Upper lobe of right lung (tissue), 1 donor: ENCODE measurements around the gene NDUFA11. TPM values are rescaled to one million over a fixed set of nuclear protein-coding genes. Genes with fewer than 3 reads are reported as not detected.

Source experiments
- ATAC-seq: fragments of 200-7000 bp; cut with Tn5 transposase; one replicate; pipeline ENCODE4 v1.9.1; 2020; ENCODE audit warnings: mild to moderate bottlenecking, moderate library complexity
- DNase-seq: peaks from one replicate; pipeline ENCODE4 v3.0.0-alpha.2; 2020
- H3K27ac ChIP-seq: fragments of 200-600 bp; one replicate; pipeline ENCODE4 v1.8.0; 2022
- H3K27me3 ChIP-seq: fragments of 200-600 bp; one replicate; pipeline ENCODE4 v1.8.0; 2022; ENCODE audit warnings: mild to moderate bottlenecking
- H3K36me3 ChIP-seq: fragments of 200-600 bp; one replicate; pipeline ENCODE4 v1.8.0; 2022
- H3K4me1 ChIP-seq: fragments of 200-600 bp; one replicate; pipeline ENCODE4 v1.8.0; 2022
- H3K4me3 ChIP-seq: fragments of 200-600 bp; one replicate; pipeline ENCODE4 v1.8.0; 2022; ENCODE audit warnings: mild to moderate bottlenecking
- H3K9me3 ChIP-seq: fragments of 200-600 bp; one replicate; pipeline ENCODE4 v1.8.0; 2022
- intact Hi-C: fragments of 100-400 bp; cut with DNase I; formaldehyde crosslinking; loops from one replicate; pipeline ENCODE4 v1.11.0; 2022
- total RNA-seq: library from RNA; stranded (reverse); fragmentation: NEBNext Ultra II Directional; extraction: Animal tissue kit (Norgen Biotek cat#: 25700); gene quantifications from one replicate; pipeline ENCODE4 v1.2.1, GENCODE V29; 2021
- TF ChIP-seq, protein P1 (sequence below): fragments of 200-600 bp; IDR thresholded peaks from one replicate; pipeline ENCODE4 v1.8.0; 2022; ENCODE audit warnings: antibody characterized with exemption
- donor health status: DM: no; HTN: yes; CAD: no; lungs with severe emphysema.

Gene NDUFA11
- total RNA-seq, 1 donor from 2014 or later = 134 TPM

DNA sequence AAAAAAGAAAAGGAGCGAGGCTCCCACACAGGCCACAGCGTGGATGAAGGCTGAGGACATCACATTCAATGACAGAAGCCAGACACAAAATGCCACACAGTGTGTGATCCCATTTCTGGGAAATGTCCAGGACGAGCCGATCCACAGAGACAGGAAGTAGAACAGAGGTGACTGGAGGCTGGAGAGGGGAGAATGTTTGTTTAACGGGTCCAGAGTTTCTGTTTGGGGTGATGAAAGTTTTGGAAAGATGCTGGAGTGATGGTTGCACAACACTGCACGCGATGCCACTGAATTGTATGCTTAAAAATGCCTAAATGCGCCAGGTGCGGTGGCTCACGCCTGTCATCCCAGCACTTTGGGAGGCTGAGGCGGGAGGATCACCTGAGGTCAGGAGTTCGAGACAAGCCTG lies 32.6 kb downstream of the NDUFA11 start:
- Histone ChIP-seq H3K36me3 (no peaks in the 10 kb centered on the region), H3K4me3 (no peak overlapping the region), H3K4me1 (no peaks in the 10 kb centered on the region), H3K9me3 (no peaks in the 10 kb centered on the region), H3K27ac (no peak overlapping the region), H3K27me3 (no peaks in the 10 kb centered on the region)
- intact Hi-C loops = no loop called here
- TF ChIP-seq, protein P1, sequence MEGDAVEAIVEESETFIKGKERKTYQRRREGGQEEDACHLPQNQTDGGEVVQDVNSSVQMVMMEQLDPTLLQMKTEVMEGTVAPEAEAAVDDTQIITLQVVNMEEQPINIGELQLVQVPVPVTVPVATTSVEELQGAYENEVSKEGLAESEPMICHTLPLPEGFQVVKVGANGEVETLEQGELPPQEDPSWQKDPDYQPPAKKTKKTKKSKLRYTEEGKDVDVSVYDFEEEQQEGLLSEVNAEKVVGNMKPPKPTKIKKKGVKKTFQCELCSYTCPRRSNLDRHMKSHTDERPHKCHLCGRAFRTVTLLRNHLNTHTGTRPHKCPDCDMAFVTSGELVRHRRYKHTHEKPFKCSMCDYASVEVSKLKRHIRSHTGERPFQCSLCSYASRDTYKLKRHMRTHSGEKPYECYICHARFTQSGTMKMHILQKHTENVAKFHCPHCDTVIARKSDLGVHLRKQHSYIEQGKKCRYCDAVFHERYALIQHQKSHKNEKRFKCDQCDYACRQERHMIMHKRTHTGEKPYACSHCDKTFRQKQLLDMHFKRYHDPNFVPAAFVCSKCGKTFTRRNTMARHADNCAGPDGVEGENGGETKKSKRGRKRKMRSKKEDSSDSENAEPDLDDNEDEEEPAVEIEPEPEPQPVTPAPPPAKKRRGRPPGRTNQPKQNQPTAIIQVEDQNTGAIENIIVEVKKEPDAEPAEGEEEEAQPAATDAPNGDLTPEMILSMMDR = no peak
- ATAC-seq (no peak), DNase-seq (no peak)

DNA sequence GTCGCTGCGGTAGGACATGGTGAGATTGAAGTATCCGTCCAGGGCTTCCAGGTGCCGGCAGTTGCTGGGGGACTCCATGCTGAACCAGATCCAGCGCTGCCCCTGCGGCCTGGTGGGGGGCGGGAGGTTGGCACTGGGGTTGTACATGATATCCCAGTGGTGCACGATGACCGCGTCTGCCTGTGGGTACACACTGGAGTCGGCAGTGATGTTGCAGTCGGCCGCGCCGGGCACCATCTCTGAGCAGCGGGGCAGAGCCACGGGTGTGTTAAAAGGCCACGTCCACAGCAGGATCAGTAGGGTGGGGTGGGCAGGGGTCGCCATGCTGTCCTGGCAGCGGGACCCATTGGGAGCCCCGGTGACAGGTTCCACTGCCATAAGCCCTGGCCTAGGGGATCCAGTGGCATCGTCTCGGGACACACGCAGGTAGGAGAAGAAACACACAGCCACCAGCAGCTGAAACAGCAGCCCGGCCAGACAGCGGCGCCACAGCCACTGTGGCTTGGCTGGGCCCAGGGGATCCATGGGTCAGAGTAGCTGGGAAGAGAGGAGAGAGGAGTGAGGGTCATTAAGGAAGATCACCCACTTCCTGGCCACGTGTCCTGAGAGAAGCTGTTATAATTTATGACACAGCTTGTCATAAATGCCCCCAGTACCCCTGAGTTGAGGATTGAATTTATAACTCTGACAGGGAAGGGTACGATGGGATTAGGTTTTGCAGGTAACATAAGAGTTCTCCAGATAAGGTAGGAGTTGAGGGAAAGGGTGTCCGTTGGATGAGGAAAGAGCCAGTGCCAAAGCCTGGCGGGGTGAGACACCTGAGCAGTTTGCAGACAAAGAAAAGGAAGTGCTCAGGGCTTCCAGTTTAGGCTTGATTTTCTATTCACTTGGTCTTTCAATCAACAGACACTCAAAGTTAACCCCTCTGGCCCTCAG lies 36.1 kb downstream of the NDUFA11 start:
- intact Hi-C loops = no loop called here
- Histone ChIP-seq H3K9me3 (no peaks in the 10 kb centered on the region), H3K36me3 (no peaks in the 10 kb centered on the region), H3K4me3 (no peak overlapping the region), H3K27me3 (no peaks in the 10 kb centered on the region), H3K27ac (no peak overlapping the region), H3K4me1 (no peaks in the 10 kb centered on the region)
- ATAC-seq (no peak), DNase-seq (no peak)
- TF ChIP-seq, protein P1 = no peak

DNA sequence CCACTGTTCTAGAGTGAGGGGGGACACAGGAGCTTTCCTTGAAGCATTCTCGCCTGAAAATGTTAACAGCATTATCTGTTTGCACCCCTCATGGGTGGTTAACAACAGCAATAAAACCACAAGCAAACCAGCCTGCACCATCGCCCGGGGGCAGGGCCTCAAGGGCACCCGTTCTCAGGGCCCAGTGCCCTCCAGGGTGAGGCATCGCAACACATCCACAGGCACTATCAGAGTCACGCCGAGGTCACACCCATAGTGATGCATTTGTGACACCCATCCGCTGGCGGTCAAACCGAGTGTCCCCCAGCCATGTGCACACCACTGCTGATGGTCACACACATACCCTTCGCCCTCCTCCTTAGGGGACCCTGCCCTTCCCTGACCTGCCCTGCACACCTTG lies 37.8 kb downstream of the NDUFA11 start:
- Histone ChIP-seq H3K4me3 (no peak overlapping the region), H3K9me3 (no peaks in the 10 kb centered on the region), H3K36me3 (no peaks in the 10 kb centered on the region), H3K27me3 (no peaks in the 10 kb centered on the region), H3K4me1 (no peaks in the 10 kb centered on the region), H3K27ac (no peak overlapping the region)
- ATAC-seq = no peak
- DNase-seq = no peak
- intact Hi-C loops = no loop called here
- TF ChIP-seq, protein P1 = no peak

DNA sequence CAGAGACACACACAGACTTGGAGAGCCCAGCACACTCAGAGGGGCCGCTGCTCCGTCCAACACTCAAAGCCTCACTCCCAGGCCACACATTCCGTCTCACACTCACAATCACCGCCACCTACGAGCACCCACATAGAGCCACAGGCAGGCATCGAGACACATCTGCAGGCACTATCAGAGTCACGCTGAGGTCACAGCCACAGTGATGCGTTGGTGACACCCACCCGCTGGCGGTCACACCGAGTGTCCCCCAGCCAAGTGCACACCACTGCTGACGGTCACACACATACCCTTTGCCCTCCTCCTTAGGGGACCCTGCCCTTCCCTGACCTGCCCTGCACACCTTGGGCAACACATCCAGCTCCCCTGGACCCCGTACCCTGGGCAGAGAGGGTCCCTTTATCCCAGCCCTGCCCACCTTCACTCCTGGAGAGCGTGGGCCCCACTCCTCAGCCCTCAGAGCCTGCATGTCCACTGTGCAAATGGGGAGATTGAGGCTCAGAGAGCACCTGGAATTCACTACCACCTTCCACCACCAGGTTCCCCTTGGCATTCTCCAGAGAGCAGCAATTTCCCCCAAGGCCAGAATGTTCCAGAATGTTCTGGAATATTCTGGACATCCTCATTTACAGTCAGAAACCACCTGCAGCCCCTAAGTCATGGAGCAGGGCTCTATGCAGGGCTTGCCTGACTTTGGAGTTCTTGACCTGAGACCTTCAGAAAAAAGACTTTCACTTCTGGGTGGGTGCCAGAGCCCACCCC lies 38.7 kb downstream of the NDUFA11 start:
- ATAC-seq (no peak), DNase-seq (no peak)
- H3K4me3 ChIP-seq = no peak overlapping the region
- no peaks in the 10 kb centered on the region for H3K4me1 ChIP-seq
- H3K27ac ChIP-seq = no peak overlapping the region
- H3K36me3 ChIP-seq = no peaks in the 10 kb centered on the region
- no peaks in the 10 kb centered on the region for H3K27me3 ChIP-seq
- intact Hi-C loops = no loop called here
- no peaks in the 10 kb centered on the region for H3K9me3 ChIP-seq
- TF ChIP-seq, protein P1 = no peak

DNA sequence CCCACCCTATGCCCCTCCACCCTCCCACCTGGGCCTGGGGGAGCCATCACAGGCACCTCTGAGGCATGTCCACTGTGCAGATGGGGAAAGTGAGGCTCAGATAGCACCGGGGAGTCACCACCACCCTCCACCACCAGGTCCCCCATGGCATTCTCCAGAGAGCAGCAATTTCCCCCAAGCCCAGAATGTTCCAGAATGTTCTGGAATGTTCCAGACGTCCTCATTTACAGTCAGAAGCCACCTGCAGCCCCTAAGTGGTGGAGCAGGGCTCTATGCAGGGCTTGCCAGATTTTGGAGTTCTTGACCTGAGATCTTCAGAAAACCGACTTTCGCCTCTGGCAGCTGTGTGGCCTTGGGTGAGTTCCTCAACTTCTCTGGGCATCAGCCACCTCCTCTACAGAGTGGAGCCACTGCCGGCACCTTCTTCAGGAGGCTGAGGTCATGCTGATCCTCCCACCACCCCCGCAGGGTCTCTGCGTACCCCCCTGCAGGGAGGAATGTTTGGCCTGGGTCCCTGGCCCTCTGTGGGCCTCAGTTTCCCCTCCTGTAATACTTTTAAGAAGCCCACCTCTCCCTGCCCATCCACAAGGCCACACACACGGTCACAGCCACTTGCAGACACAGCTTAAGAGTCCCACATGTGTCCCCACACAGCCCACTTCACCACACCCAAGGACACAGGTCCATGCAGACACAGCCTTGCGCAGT lies 39.4 kb downstream of the NDUFA11 start:
- DNase-seq (no peak), ATAC-seq (no peak)
- H3K4me1 ChIP-seq = no peaks in the 10 kb centered on the region
- H3K36me3 ChIP-seq = no peaks in the 10 kb centered on the region
- intact Hi-C loops = no loop called here
- H3K9me3 ChIP-seq = no peaks in the 10 kb centered on the region
- no peak overlapping the region for H3K4me3 ChIP-seq
- TF ChIP-seq, protein P1 = no peak
- H3K27ac ChIP-seq = no peak overlapping the region
- H3K27me3 ChIP-seq = no peaks in the 10 kb centered on the region
